BLaER1 (cell line): ENCODE data around the gene PKD2.
"Not testable (repeated sequence)": the region's sequence is repeated elsewhere in the genome, so short reads cannot be mapped to it uniquely, and the experiment has no call there.

ENCODE experiments used
- H3K27ac ChIP-seq: shearing (Covaris generic); formaldehyde crosslinking; 2 replicates; pipeline ENCODE4 v1.8.1; 2022
- H3K27me3 ChIP-seq: shearing (Covaris generic); formaldehyde crosslinking; 2 replicates; pipeline ENCODE4 v1.8.1; 2022
- H3K36me3 ChIP-seq: shearing (Covaris generic); formaldehyde crosslinking; 2 replicates; pipeline ENCODE4 v1.8.1; 2022
- H3K4me1 ChIP-seq: shearing (Covaris generic); formaldehyde crosslinking; 2 replicates; pipeline ENCODE4 v1.8.1; 2022
- H3K4me2 ChIP-seq: shearing (Covaris generic); formaldehyde crosslinking; 2 replicates; pipeline ENCODE4 v1.8.1; 2022
- H3K4me3 ChIP-seq: shearing (Covaris generic); formaldehyde crosslinking; 2 replicates; pipeline ENCODE4 v1.8.1; 2022
- H3K9ac ChIP-seq: shearing (Covaris generic); formaldehyde crosslinking; 2 replicates; pipeline ENCODE4 v1.8.1; 2022
- H3K9me3 ChIP-seq: shearing (Covaris generic); formaldehyde crosslinking; 2 replicates; pipeline ENCODE4 v1.8.1; 2022
- H4K20me1 ChIP-seq: shearing (Covaris generic); formaldehyde crosslinking; 2 replicates; pipeline ENCODE4 v1.8.1; 2022
- Cebpa-rat ChIP-seq: shearing (Covaris generic); IDR thresholded peaks from 2 replicates; pipeline ENCODE4 v1.8.1; 2022

The PKD2 gene

DNA sequence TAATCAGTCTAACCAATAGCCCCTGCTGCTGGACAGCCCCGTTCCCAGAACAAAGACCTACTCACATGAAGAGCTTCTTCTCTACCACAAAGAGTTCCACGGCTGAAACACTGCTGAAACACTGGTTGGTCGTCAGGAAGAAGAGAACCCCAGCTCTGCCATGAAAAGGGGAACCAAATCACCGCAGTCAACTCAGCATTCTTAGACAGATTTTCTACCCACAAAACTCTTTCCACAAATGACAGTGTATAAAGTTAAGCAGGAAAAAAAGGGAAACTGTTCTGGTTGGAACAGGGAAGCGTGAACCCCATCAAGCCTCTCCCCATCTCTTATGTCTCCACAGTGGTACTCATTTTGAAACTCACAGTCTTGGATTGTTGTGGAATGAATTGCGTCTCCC, 93.7 kb downstream of the PKD2 start:
- no peaks in the 10 kb centered on the region for H4K20me1 ChIP-seq
- no peak overlapping the region for H3K4me3 ChIP-seq
- no peaks in the 10 kb centered on the region for H3K27me3 ChIP-seq
- peaks cover 62% of the 10 kb centered on the region for H3K4me1 ChIP-seq
- peak overlapping the region; percentile 50 for H3K4me2 ChIP-seq
- no peak overlapping the region for H3K9ac ChIP-seq
- H3K9me3 ChIP-seq: no peaks in the 10 kb centered on the region
- H3K36me3 ChIP-seq: no peaks in the 10 kb centered on the region
- no peak for TF ChIP-seq Cebpa-rat
- peak overlapping the region; percentile 84 for H3K27ac ChIP-seq

DNA sequence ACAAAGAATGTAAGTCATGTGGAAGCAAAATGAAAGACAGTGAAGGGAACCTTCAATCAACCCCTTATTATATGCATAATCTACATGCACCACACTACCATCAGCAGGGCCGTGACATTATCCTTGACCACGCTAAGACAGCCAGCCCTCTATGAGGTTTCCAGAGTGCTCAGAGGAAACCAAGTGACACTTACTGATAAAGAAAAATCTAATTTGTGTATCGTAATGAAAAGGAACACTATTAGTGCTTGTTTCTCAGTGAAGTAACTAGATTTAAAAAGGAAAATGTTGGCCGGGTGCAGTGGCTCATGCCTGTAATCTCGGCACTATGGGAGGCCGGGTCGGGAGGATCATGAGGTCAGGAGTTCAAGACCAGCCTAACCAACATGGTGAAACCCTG, 94.6 kb downstream of the PKD2 start:
- H3K27me3 ChIP-seq: no peaks in the 10 kb centered on the region
- H3K4me2 ChIP-seq: no peak overlapping the region
- no peaks in the 10 kb centered on the region for H4K20me1 ChIP-seq
- no peak for TF ChIP-seq Cebpa-rat
- no peak overlapping the region for H3K4me3 ChIP-seq
- H3K27ac ChIP-seq: no peak overlapping the region
- no peak overlapping the region for H3K9ac ChIP-seq
- peaks cover 53% of the 10 kb centered on the region for H3K4me1 ChIP-seq
- H3K36me3 ChIP-seq: no peaks in the 10 kb centered on the region
- no peaks in the 10 kb centered on the region for H3K9me3 ChIP-seq

GRCh38 chr4:88104902-88105610, 97.6 kb downstream of the PKD2 start:
- H3K4me2 ChIP-seq: no peak overlapping the region
- TF ChIP-seq Cebpa-rat: no peak
- H3K4me3 ChIP-seq: no peak overlapping the region
- peaks cover 23% of the 10 kb centered on the region for H3K4me1 ChIP-seq
- no peaks in the 10 kb centered on the region for H4K20me1 ChIP-seq
- H3K27ac ChIP-seq: no peak overlapping the region
- no peaks in the 10 kb centered on the region for H3K27me3 ChIP-seq
- no peak overlapping the region for H3K9ac ChIP-seq
- H3K36me3 ChIP-seq: no peaks in the 10 kb centered on the region
- no peaks in the 10 kb centered on the region for H3K9me3 ChIP-seq

DNA sequence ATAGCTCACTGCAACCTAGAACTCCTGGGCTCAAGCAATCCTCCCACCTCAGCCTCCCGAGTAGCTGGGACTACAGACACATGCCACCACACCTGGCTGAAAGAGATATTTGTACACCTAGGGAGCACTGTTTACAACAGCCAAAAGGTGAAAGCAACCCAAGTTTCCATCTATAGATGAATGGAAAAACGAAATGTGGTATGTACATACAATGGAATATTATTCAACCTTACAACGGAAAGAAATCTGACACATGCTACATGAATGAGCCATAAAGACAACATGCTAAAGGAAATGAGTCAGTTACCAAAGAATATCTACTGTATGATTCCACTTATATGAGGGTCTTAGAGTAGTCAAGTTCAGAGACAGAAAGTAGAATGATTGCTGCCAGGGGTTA, 98.8 kb downstream of the PKD2 start:
- no peak overlapping the region for H3K9ac ChIP-seq
- no peaks in the 10 kb centered on the region for H4K20me1 ChIP-seq
- no peak for TF ChIP-seq Cebpa-rat
- H3K4me1 ChIP-seq: peaks cover 12% of the 10 kb centered on the region
- no peak overlapping the region for H3K4me2 ChIP-seq
- H3K36me3 ChIP-seq: no peaks in the 10 kb centered on the region
- no peak overlapping the region for H3K27ac ChIP-seq
- H3K4me3 ChIP-seq: no peak overlapping the region
- H3K27me3 ChIP-seq: no peaks in the 10 kb centered on the region
- H3K9me3 ChIP-seq: no peaks in the 10 kb centered on the region

GRCh38 chr4:88107406-88108107, 100.1 kb downstream of the PKD2 start:
- no peak overlapping the region for H3K9ac ChIP-seq
- H3K4me1 ChIP-seq: no peaks in the 10 kb centered on the region
- no peaks in the 10 kb centered on the region for H3K9me3 ChIP-seq
- no peaks in the 10 kb centered on the region for H3K36me3 ChIP-seq
- H3K4me3 ChIP-seq: no peak overlapping the region
- H3K4me2 ChIP-seq: no peak overlapping the region
- TF ChIP-seq Cebpa-rat: no peak
- H3K27ac ChIP-seq: no peak overlapping the region
- H3K27me3 ChIP-seq: no peaks in the 10 kb centered on the region
- no peaks in the 10 kb centered on the region for H4K20me1 ChIP-seq

GRCh38 chr4:88108108-88108465, 100.7 kb downstream of the PKD2 start:
- H3K36me3 ChIP-seq, H3K4me2 ChIP-seq, H3K27ac ChIP-seq, H3K9me3 ChIP-seq, H3K9ac ChIP-seq, H3K27me3 ChIP-seq, H4K20me1 ChIP-seq, H3K4me3 ChIP-seq, H3K4me1 ChIP-seq: not testable (repeated sequence)

- TF ChIP-seq Cebpa-rat: no peak
Observed at GRCh38 chr4:88108747-88109122, 101.3 kb downstream of the PKD2 start.

DNA sequence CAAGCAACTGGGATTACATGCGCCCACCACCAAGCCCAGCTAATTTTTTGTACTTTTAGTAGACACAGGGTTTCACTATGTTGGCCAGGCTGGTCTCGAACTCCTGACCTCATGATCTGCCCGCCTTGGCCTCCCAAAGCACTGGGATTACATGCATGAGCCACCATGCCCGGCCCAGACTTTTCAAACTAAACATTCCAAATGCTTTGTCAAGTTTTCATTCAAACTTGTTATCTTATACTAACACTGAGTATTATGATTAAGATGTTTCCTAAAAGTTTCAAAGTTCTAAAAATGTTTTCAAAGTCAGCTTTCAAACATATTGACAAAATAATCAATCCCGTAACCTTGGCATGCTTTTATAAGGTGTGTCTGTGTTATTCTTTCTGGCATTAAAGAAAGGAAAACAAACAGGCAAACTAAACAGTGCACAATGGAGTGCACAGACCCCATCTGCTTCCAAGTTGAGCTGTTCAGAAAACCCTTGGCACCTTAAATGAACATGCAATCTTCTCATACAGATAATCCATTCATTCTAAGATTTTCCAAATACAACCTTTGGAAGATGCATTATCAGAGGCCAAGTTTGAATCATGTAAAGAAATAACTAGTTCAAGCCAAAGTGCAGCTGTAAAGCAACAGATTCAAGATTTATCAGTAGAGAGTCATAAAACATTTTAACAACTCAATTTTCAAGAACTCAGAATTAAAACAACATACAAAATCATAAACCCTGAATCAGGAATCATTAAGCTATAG, 101.9 kb downstream of the PKD2 start:
- H4K20me1 ChIP-seq: no peaks in the 10 kb centered on the region
- H3K9me3 ChIP-seq: no peaks in the 10 kb centered on the region
- no peak overlapping the region for H3K9ac ChIP-seq
- H3K27ac ChIP-seq: no peak overlapping the region
- H3K4me2 ChIP-seq: no peak overlapping the region
- H3K36me3 ChIP-seq: no peaks in the 10 kb centered on the region
- no peak overlapping the region for H3K4me3 ChIP-seq
- H3K27me3 ChIP-seq: no peaks in the 10 kb centered on the region
- H3K4me1 ChIP-seq: no peaks in the 10 kb centered on the region
- no peak for TF ChIP-seq Cebpa-rat

More at GRCh38 chr4:88108747-88109122, 101.3 kb downstream of the PKD2 start:
- Histone ChIP-seq H3K4me2 (no peak overlapping the region), H3K9ac (no peak overlapping the region), H3K4me1 (no peaks in the 10 kb centered on the region), H3K4me3 (no peak overlapping the region), H3K27ac (no peak overlapping the region), H3K36me3 (no peaks in the 10 kb centered on the region), H3K27me3 (no peaks in the 10 kb centered on the region), H3K9me3 (no peaks in the 10 kb centered on the region), H4K20me1 (no peaks in the 10 kb centered on the region)

GRCh38 chr4:88110826-88111225, 103.4 kb downstream of the PKD2 start:
- Histone ChIP-seq H3K36me3 (no peaks in the 10 kb centered on the region), H3K9ac (no peak overlapping the region), H3K4me2 (no peak overlapping the region), H3K4me3 (no peak overlapping the region), H4K20me1 (no peaks in the 10 kb centered on the region), H3K9me3 (0 out of 2 replicates have a peak, but pooled peaks cover 2% of the 10 kb centered on the region), H3K27me3 (no peaks in the 10 kb centered on the region), H3K4me1 (no peaks in the 10 kb centered on the region; the same call in 1 of the 2 replicates), H3K27ac (no peak overlapping the region)
- TF ChIP-seq Cebpa-rat: no peak

DNA sequence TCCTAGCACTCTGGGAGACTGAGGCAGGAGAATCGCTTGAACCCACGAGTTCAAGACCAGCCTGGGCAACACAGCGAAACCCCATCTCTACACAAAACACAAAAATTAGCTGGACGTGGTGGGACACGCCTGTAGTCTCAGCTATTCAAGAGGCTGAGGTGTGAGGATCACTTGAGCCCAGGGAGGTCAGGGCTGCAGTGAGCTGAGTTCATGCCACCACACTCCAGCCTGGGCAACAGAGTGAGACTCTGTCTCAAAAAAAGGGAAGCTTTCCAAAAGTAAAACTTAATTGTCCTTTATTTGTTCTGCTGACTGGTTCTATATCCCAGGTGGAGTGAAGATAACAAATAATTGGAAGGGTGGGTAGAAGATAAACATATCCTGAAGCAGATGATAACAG, 105.4 kb downstream of the PKD2 start:
- no peak overlapping the region for H3K27ac ChIP-seq
- H4K20me1 ChIP-seq: no peaks in the 10 kb centered on the region
- no peak overlapping the region for H3K4me2 ChIP-seq
- no peak for TF ChIP-seq Cebpa-rat
- no peak overlapping the region for H3K9ac ChIP-seq
- H3K4me3 ChIP-seq: no peak overlapping the region
- H3K36me3 ChIP-seq: no peaks in the 10 kb centered on the region
- H3K27me3 ChIP-seq: no peaks in the 10 kb centered on the region
- no peaks in the 10 kb centered on the region; the same call in 1 of the 2 replicates for H3K4me1 ChIP-seq
- peaks cover 17% of the 10 kb centered on the region for H3K9me3 ChIP-seq
